Measurements from ENCODE around the gene COG7.

- TF ChIP-seq, protein P1, sequence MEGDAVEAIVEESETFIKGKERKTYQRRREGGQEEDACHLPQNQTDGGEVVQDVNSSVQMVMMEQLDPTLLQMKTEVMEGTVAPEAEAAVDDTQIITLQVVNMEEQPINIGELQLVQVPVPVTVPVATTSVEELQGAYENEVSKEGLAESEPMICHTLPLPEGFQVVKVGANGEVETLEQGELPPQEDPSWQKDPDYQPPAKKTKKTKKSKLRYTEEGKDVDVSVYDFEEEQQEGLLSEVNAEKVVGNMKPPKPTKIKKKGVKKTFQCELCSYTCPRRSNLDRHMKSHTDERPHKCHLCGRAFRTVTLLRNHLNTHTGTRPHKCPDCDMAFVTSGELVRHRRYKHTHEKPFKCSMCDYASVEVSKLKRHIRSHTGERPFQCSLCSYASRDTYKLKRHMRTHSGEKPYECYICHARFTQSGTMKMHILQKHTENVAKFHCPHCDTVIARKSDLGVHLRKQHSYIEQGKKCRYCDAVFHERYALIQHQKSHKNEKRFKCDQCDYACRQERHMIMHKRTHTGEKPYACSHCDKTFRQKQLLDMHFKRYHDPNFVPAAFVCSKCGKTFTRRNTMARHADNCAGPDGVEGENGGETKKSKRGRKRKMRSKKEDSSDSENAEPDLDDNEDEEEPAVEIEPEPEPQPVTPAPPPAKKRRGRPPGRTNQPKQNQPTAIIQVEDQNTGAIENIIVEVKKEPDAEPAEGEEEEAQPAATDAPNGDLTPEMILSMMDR (optimal IDR thresholded peaks at IDR 0.05 in 1 of 3, IDR thresholded peaks at IDR 0.05 in 1 of 3, conservative IDR thresholded peaks at IDR 0.05 in 1 of 3; ENCODE audit: extremely low read depth in 1 of 3, insufficient read depth in 2 of 3, low read length in 3 of 3), result peak in 1 of 3 experiments; percentile 17
- TF ChIP-seq EZH2 (IDR thresholded peaks at IDR 0.05; ENCODE audit: low read length), result no peak
These were observed 47.3 kb upstream of the COG7 start for GRCh38 chr16:23500212-23500861.

All from keratinocyte (primary cell).